MG63 (cell line): ENCODE measurements around the gene ISOC1. TPM values are rescaled to one million over a fixed set of nuclear protein-coding genes. Genes with fewer than 3 reads are reported as not detected.

Source experiments
- DNase-seq: peaks from one replicate; pipeline ENCODE4 v3.0.0-alpha.2; 2020
- H3K27me3 ChIP-seq: fragments of 250-450 bp; sonication (Bioruptor Pico); 2 replicates; pipeline ENCODE4 v1.5.1; 2020; ENCODE audit warnings: mild to moderate bottlenecking, moderate library complexity
- H3K36me3 ChIP-seq: fragments of 250-450 bp; sonication (Bioruptor Pico); 2 replicates; pipeline ENCODE4 v1.5.1; 2020; ENCODE audit warnings: mild to moderate bottlenecking, moderate library complexity
- H3K4me3 ChIP-seq: fragments of 250-450 bp; sonication (Bioruptor Pico); 2 replicates; pipeline ENCODE4 v1.5.1; 2020; ENCODE audit warnings: mild to moderate bottlenecking, moderate library complexity
- H3K9me3 ChIP-seq: fragments of 250-450 bp; sonication (Bioruptor Pico); 2 replicates; pipeline ENCODE4 v1.5.1; 2020; ENCODE audit warnings: mild to moderate bottlenecking, moderate library complexity
- total RNA-seq: library from RNA; depleted of rRNA; stranded (reverse); fragments of >200 nt; shearing (Covaris generic); gene quantifications from 2 replicates; pipeline ENCODE4 v1.2.3, GENCODE V29; 2014; ENCODE audit warnings: low replicate concordance

Gene ISOC1
- total RNA-seq, 1 experiment from 2014 or later, result 22.7 TPM

GRCh38 chr5:129079496-129079895 is 15.1 kb upstream of the ISOC1 start:
- Histone ChIP-seq H3K4me3 (no peak overlapping the region), H3K36me3 (no peaks in the 10 kb centered on the region), H3K27me3 (no peaks in the 10 kb centered on the region), H3K9me3 (no peaks in the 10 kb centered on the region; the same call in 1 of the 2 replicates)
- DNase-seq, result no peak

- Histone ChIP-seq H3K9me3 (no peaks in the 10 kb centered on the region), H3K27me3 (peaks cover under 1% of the 10 kb centered on the region; the same call in 1 of the 2 replicates), H3K4me3 (no peak overlapping the region), H3K36me3 (no peaks in the 10 kb centered on the region)
- DNase-seq, result no peak
Observed at GRCh38 chr5:129080766-129081165, 13.8 kb upstream of the ISOC1 start.

GRCh38 chr5:129082225-129083136 is 12.1 kb upstream of the ISOC1 start:
- H3K27me3 ChIP-seq, result peaks cover 7% of the 10 kb centered on the region

GRCh38 chr5:129094924-129095899 is 663 bp downstream of the ISOC1 start:
- no peaks in the 10 kb centered on the region for H3K9me3 ChIP-seq
- H3K4me3 ChIP-seq, result peak overlapping the region; percentile 85
- no peaks in the 10 kb centered on the region for H3K27me3 ChIP-seq
- H3K36me3 ChIP-seq, result no peaks in the 10 kb centered on the region
- peak; percentile 61 for DNase-seq

More at GRCh38 chr5:129082225-129083136, 12.1 kb upstream of the ISOC1 start:
- Histone ChIP-seq H3K4me3 (no peak overlapping the region), H3K9me3 (no peaks in the 10 kb centered on the region), H3K36me3 (no peaks in the 10 kb centered on the region)
- DNase-seq, result no peak

- DNase-seq, result no peak
- Histone ChIP-seq H3K4me3 (no peak overlapping the region), H3K36me3 (no peaks in the 10 kb centered on the region), H3K27me3 (no peaks in the 10 kb centered on the region), H3K9me3 (no peaks in the 10 kb centered on the region)
Observed at GRCh38 chr5:129096382-129096991, 1.9 kb downstream of the ISOC1 start.

- no peak for DNase-seq
- Histone ChIP-seq H3K36me3 (no peaks in the 10 kb centered on the region), H3K4me3 (no peak overlapping the region), H3K9me3 (no peaks in the 10 kb centered on the region), H3K27me3 (no peaks in the 10 kb centered on the region)
Observed at GRCh38 chr5:129097498-129098296, 3.1 kb downstream of the ISOC1 start.

GRCh38 chr5:129098488-129099183 is 4.1 kb downstream of the ISOC1 start:
- Histone ChIP-seq H3K36me3 (no peaks in the 10 kb centered on the region), H3K4me3 (no peak overlapping the region), H3K9me3 (no peaks in the 10 kb centered on the region), H3K27me3 (no peaks in the 10 kb centered on the region)
- no peak for DNase-seq

- no peaks in the 10 kb centered on the region for H3K36me3 ChIP-seq
- no peak for DNase-seq
Observed at GRCh38 chr5:129099184-129099569, 4.6 kb downstream of the ISOC1 start.

GRCh38 chr5:129101794-129102193 is 7.2 kb downstream of the ISOC1 start:
- no peaks in the 10 kb centered on the region for H3K27me3 ChIP-seq
- H3K36me3 ChIP-seq, result peaks cover 4% of the 10 kb centered on the region; the same call in 1 of the 2 replicates
- H3K4me3 ChIP-seq, result no peak overlapping the region
- DNase-seq, result no peak
- H3K9me3 ChIP-seq, result no peaks in the 10 kb centered on the region

More at GRCh38 chr5:129099184-129099569, 4.6 kb downstream of the ISOC1 start:
- no peak overlapping the region for H3K4me3 ChIP-seq
- H3K27me3 ChIP-seq, result no peaks in the 10 kb centered on the region
- H3K9me3 ChIP-seq, result no peaks in the 10 kb centered on the region

- H3K36me3 ChIP-seq, result peaks cover 6% of the 10 kb centered on the region; the same call in 1 of the 2 replicates
- no peaks in the 10 kb centered on the region for H3K9me3 ChIP-seq
- H3K27me3 ChIP-seq, result no peaks in the 10 kb centered on the region
- H3K4me3 ChIP-seq, result no peak overlapping the region
- no peak for DNase-seq
Observed at GRCh38 chr5:129103397-129103796, 8.8 kb downstream of the ISOC1 start.

- DNase-seq, result no peak
- Histone ChIP-seq H3K4me3 (no peak overlapping the region), H3K36me3 (peaks cover 6% of the 10 kb centered on the region; the same call in 1 of the 2 replicates), H3K9me3 (no peaks in the 10 kb centered on the region), H3K27me3 (no peaks in the 10 kb centered on the region)
Observed at GRCh38 chr5:129104915-129105455, 10.4 kb downstream of the ISOC1 start.

- peaks cover 6% of the 10 kb centered on the region; the same call in 1 of the 2 replicates for H3K36me3 ChIP-seq
- no peak overlapping the region for H3K4me3 ChIP-seq
- no peak for DNase-seq
- no peaks in the 10 kb centered on the region for H3K9me3 ChIP-seq
- H3K27me3 ChIP-seq, result no peaks in the 10 kb centered on the region
Observed at GRCh38 chr5:129107637-129108036, 13.1 kb downstream of the ISOC1 start.

- Histone ChIP-seq H3K4me3 (no peak overlapping the region), H3K27me3 (no peaks in the 10 kb centered on the region), H3K9me3 (no peaks in the 10 kb centered on the region), H3K36me3 (peaks cover 6% of the 10 kb centered on the region; the same call in 1 of the 2 replicates)
- DNase-seq, result no peak
Observed at GRCh38 chr5:129110742-129111141, 16.2 kb downstream of the ISOC1 start.

GRCh38 chr5:129111351-129111750 is 16.8 kb downstream of the ISOC1 start:
- H3K36me3 ChIP-seq, result peaks cover 6% of the 10 kb centered on the region; the same call in 1 of the 2 replicates
- H3K9me3 ChIP-seq, result no peaks in the 10 kb centered on the region
- no peak for DNase-seq
- H3K27me3 ChIP-seq, result no peaks in the 10 kb centered on the region
- H3K4me3 ChIP-seq, result no peak overlapping the region

GRCh38 chr5:129112295-129112694 is 17.7 kb downstream of the ISOC1 start:
- Histone ChIP-seq H3K9me3 (no peaks in the 10 kb centered on the region), H3K36me3 (no peaks in the 10 kb centered on the region), H3K4me3 (no peak overlapping the region), H3K27me3 (no peaks in the 10 kb centered on the region)
- no peak for DNase-seq
